ENCODE data around the gene COG7. TPM values are rescaled to one million over a fixed set of nuclear protein-coding genes. Genes with fewer than 3 reads are reported as not detected.

The COG7 gene
- total and polyA plus RNA-seq, 2 donors (not counting 1 experiment from before 2014, with no cell fraction given), result 17.5 to 20.9 TPM

- H3K79me2 ChIP-seq (ENCODE audit: control insufficient read depth, insufficient read depth, low read length), result peaks cover 10% of the 10 kb centered on the region
- TF ChIP-seq EZH2 (IDR thresholded peaks at IDR 0.05; ENCODE audit: low read length, missing control alignments) (no peak), CTCF (conservative IDR thresholded peaks at IDR 0.05 in 1 of 2, IDR thresholded peaks at IDR 0.05 in 1 of 2; ENCODE audit: low read depth in 1 of 2, low read length in 2 of 2) (no peak)
- H3K27ac ChIP-seq (ENCODE audit: insufficient read depth, low read length), result no peak overlapping the region
- H4K20me1 ChIP-seq (ENCODE audit: control insufficient read depth, extremely low read depth, insufficient read depth, low read length), result peaks cover 1% of the 10 kb centered on the region
- no peak overlapping the region for H3K4me3 ChIP-seq (replicated peaks in 1 of 4; ENCODE audit: control extremely low read depth in 1 of 4, insufficient read depth in 1 of 4, low read depth in 3 of 4, low read length in 4 of 4)
- no peak for DNase-seq (ENCODE audit: low read depth in 2 of 2)
- H3K9ac ChIP-seq (ENCODE audit: insufficient read depth, low read length), result no peak overlapping the region
- H3K9me3 ChIP-seq (ENCODE audit: control insufficient read depth, insufficient read depth, low read depth, low read length), result no peaks in the 10 kb centered on the region
- H3K36me3 ChIP-seq (ENCODE audit: control insufficient read depth, insufficient read depth, low read length), result peaks cover 6% of the 10 kb centered on the region
- no peak overlapping the region for H3K4me2 ChIP-seq (ENCODE audit: extremely low read depth, insufficient read depth, low read length)
- H3K27me3 ChIP-seq (ENCODE audit: control insufficient read depth, insufficient read depth, low read length), result no peaks in the 10 kb centered on the region
- no peaks in the 10 kb centered on the region for H3K4me1 ChIP-seq (ENCODE audit: control insufficient read depth, extremely low read depth, insufficient read depth, low read length)
- no peak overlapping the region for H2AFZ ChIP-seq (ENCODE audit: low read length)
Measured at GRCh38 chr16:23498863-23499262, 45.9 kb upstream of the COG7 start.

- no peak overlapping the region for H2AFZ ChIP-seq (ENCODE audit: low read length)
- peaks cover 1% of the 10 kb centered on the region for H4K20me1 ChIP-seq (ENCODE audit: control insufficient read depth, extremely low read depth, insufficient read depth, low read length)
Measured at GRCh38 chr16:23497543-23497868, 44.5 kb upstream of the COG7 start.

GRCh38 chr16:23496821-23497542 is 44.0 kb upstream of the COG7 start:
- Histone ChIP-seq H3K27me3 (ENCODE audit: control insufficient read depth, insufficient read depth, low read length) (no peaks in the 10 kb centered on the region), H3K4me3 (replicated peaks in 1 of 4; ENCODE audit: control extremely low read depth in 1 of 4, insufficient read depth in 1 of 4, low read depth in 3 of 4, low read length in 4 of 4) (no peak overlapping the region), H3K27ac (ENCODE audit: insufficient read depth, low read length) (no peak overlapping the region), H3K79me2 (ENCODE audit: control insufficient read depth, insufficient read depth, low read length) (peaks cover 5% of the 10 kb centered on the region), H3K4me2 (ENCODE audit: extremely low read depth, insufficient read depth, low read length) (peak overlapping the region; percentile 35), H2AFZ (ENCODE audit: low read length) (no peak overlapping the region), H4K20me1 (ENCODE audit: control insufficient read depth, extremely low read depth, insufficient read depth, low read length) (no peaks in the 10 kb centered on the region), H3K36me3 (ENCODE audit: control insufficient read depth, insufficient read depth, low read length) (peaks cover 9% of the 10 kb centered on the region), H3K4me1 (ENCODE audit: control insufficient read depth, extremely low read depth, insufficient read depth, low read length) (no peaks in the 10 kb centered on the region), H3K9me3 (ENCODE audit: control insufficient read depth, insufficient read depth, low read depth, low read length) (no peaks in the 10 kb centered on the region), H3K9ac (ENCODE audit: insufficient read depth, low read length) (no peak overlapping the region)
- TF ChIP-seq CTCF (conservative IDR thresholded peaks at IDR 0.05 in 1 of 2, IDR thresholded peaks at IDR 0.05 in 1 of 2; ENCODE audit: low read depth in 1 of 2, low read length in 2 of 2), result no peak
- no peak for TF ChIP-seq EZH2 (IDR thresholded peaks at IDR 0.05; ENCODE audit: low read length, missing control alignments)
- DNase-seq (ENCODE audit: low read depth in 2 of 2), result peak in 1 of 2 donors; percentile 20

More at GRCh38 chr16:23497543-23497868, 44.5 kb upstream of the COG7 start:
- H3K9ac ChIP-seq (ENCODE audit: insufficient read depth, low read length), result no peak overlapping the region
- H3K27me3 ChIP-seq (ENCODE audit: control insufficient read depth, insufficient read depth, low read length), result no peaks in the 10 kb centered on the region
- H3K79me2 ChIP-seq (ENCODE audit: control insufficient read depth, insufficient read depth, low read length), result peaks cover 8% of the 10 kb centered on the region
- no peak overlapping the region for H3K27ac ChIP-seq (ENCODE audit: insufficient read depth, low read length)
- H3K4me2 ChIP-seq (ENCODE audit: extremely low read depth, insufficient read depth, low read length), result peak overlapping the region; percentile 35
- no peaks in the 10 kb centered on the region for H3K9me3 ChIP-seq (ENCODE audit: control insufficient read depth, insufficient read depth, low read depth, low read length)
- TF ChIP-seq EZH2 (IDR thresholded peaks at IDR 0.05; ENCODE audit: low read length, missing control alignments), result no peak
- TF ChIP-seq CTCF (conservative IDR thresholded peaks at IDR 0.05 in 1 of 2, IDR thresholded peaks at IDR 0.05 in 1 of 2; ENCODE audit: low read depth in 1 of 2, low read length in 2 of 2), result no peak
- no peak overlapping the region for H3K4me3 ChIP-seq (replicated peaks in 1 of 4; ENCODE audit: control extremely low read depth in 1 of 4, insufficient read depth in 1 of 4, low read depth in 3 of 4, low read length in 4 of 4)
- DNase-seq (ENCODE audit: low read depth in 2 of 2), result no peak
- peaks cover 11% of the 10 kb centered on the region for H3K36me3 ChIP-seq (ENCODE audit: control insufficient read depth, insufficient read depth, low read length)
- H3K4me1 ChIP-seq (ENCODE audit: control insufficient read depth, extremely low read depth, insufficient read depth, low read length), result no peaks in the 10 kb centered on the region
